Kasumi-1 (cell line): ENCODE data around the gene UNC119.

Experiments used
- DNase-seq, 2 experiments: peaks; one replicate each; lab custom pipeline; 2025; lab: John Stamatoyannopoulos, UW

Gene UNC119

DNA sequence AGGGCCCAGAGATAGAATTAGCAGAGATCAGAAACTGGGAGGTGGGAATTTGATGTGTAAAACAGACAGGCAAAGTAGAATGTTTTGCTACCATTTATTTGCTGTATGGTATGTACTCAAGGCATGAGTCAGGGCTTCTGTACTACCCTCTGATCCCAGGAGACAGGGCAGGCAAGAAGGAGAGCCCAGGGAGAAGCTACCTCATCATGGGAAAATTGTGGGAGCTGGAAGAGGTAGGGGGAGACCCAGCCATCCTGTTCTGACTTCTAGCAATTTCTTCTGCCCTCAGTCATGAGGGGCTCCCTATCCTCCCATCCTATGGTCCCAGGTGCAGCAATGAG lies 20.6 kb upstream of the UNC119 start:
- no peak for DNase-seq

- no peak for DNase-seq
These were observed 20.0 kb upstream of the UNC119 start for GRCh38 chr17:28572259-28573039.

- DNase-seq, result peak; percentile 93 to 94
These were observed 19.1 kb upstream of the UNC119 start, which contains the start of gene PIGS for GRCh38 chr17:28571361-28572122. PIGS (minus strand) TSS chr17:28571524; CDS start chr17:28571496, 28 bp downstream.

DNA sequence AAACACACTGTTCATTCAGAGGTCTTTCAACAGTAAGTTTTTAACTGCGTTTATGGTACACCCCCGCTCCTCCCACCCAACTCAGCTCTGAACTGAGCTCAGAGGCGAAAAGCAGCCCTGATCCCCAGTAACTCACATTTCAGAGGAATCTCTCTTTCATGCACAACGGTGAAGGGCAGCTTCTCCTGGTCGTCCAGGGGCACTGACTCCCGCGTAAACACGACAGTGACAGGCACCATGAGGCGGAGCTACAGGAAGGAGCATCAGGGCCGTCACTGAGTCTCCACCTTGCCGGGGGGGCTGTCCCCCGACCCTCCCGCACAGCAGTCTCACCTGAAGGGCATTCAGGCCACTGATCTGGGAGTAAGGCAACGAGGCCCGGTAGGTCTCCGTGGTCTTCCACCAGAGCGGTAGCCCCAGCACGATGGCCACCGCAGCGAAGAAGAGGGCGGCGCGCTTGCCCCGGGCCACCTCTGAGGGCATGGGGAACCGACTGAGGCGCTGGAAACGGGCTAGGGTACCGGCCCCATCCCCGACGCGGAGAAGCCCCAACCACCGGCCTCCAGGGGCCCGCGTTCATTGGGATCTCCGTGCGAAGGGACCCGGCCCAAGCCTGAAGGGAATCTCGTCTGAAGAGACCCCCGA lies 18.4 kb upstream of the UNC119 start:
- DNase-seq, result peak; percentile 21 to 25

- DNase-seq, result no peak
These were observed 17.0 kb upstream of the UNC119 start for GRCh38 chr17:28569446-28569845.

- DNase-seq, result peak; percentile 71 to 81
These were observed 15.2 kb upstream of the UNC119 start for GRCh38 chr17:28567604-28568003.

- no peak for DNase-seq
These were observed 11.1 kb upstream of the UNC119 start for GRCh38 chr17:28563475-28563874.

GRCh38 chr17:28555022-28555421 lies 2.6 kb upstream of the UNC119 start:
- no peak for DNase-seq

- peak; percentile 4 to 16 for DNase-seq
These were observed 2.1 kb upstream of the UNC119 start for GRCh38 chr17:28554565-28554964.

DNA sequence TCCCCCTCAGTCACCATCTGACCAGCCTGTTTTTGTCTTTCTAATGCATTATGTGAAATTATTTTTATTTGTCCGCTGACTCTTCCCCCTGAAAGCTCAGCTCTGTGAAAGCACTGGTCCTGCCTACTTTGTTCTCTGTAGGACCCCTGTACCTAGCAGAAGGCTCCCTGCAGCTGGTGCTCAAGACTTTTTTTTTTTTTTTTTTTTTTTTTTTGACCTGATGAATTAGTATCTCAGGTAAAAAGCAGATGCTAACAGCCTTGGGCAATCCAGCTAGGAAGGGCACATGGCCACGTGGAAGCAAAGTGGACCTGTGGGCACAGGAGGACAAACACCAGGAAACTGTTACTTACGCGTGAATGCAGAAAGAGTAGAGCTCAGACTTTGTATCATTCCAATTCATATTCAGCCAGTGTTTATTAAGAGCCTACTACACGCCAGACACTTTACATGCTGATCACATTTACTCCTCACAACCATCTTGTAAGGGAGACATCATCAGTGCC lies 629 bp upstream of the UNC119 start:
- DNase-seq, result no peak

GRCh38 chr17:28551421-28552175 lies 826 bp downstream of the UNC119 start:
- DNase-seq, result peak; percentile 13 to 24

DNA sequence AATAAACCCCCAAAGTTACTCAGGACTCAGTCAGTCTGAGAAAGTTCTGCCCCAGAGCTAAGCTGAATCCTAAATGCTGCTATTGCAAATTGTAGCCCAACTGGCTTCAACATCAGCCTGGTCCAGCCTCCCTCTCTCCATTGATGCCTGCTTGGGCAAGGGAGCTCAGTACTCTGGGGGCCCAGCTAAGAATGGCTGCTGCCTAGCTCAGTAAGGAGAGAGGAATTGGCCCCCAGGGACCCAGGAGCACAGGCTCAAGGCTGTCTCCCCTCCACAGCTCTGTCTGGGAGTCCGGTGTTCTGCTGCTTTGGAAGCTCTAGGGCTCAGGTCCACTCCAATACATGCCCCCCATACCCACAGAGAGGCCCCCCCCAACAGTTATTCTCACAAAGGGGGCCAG lies 1.6 kb downstream of the UNC119 start:
- no peak for DNase-seq

DNA sequence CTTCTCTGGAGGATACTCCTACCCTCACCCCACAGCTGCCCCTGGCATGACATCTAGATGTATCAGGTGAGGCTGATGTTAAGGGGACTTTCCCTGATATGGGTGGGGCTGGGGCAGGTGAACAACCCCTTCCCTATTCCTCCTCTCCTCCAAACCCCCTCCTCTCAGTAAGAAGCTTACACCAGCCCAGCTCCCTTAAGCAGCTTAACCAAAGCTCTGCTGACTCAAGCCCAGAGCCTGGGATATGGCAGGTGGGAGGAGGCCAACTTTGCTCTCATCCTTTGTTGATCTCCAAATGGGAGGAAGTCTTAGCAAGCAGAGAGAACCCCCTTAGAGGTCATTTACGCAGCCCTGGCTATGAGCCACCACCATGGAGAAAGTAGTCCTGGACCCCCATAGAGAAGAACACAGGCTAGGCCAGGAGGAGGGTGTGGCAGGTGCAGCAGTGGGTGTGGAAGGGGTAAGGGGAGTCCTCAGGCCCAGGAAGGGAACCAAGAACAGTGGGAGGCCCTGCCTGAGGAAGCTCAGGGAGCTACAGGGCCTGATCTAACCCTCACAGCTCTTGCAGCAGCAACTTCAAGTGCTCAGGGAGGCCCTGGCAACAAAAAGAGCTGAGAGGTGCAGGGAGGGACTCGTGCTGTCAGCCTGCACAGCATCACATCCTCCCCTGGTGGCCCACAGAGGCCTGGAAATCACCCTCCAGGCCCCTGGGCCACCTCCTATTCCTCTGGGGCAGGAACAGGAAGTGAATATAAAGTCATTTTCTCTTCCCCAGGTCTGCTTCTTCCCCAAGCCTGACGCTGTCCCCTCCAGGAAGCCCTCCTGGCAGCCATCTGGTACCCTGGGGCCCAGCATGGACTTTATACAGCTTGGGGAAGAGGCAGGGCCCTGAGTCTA lies 2.9 kb downstream of the UNC119 start:
- DNase-seq, result peak; percentile 22 to 30

DNA sequence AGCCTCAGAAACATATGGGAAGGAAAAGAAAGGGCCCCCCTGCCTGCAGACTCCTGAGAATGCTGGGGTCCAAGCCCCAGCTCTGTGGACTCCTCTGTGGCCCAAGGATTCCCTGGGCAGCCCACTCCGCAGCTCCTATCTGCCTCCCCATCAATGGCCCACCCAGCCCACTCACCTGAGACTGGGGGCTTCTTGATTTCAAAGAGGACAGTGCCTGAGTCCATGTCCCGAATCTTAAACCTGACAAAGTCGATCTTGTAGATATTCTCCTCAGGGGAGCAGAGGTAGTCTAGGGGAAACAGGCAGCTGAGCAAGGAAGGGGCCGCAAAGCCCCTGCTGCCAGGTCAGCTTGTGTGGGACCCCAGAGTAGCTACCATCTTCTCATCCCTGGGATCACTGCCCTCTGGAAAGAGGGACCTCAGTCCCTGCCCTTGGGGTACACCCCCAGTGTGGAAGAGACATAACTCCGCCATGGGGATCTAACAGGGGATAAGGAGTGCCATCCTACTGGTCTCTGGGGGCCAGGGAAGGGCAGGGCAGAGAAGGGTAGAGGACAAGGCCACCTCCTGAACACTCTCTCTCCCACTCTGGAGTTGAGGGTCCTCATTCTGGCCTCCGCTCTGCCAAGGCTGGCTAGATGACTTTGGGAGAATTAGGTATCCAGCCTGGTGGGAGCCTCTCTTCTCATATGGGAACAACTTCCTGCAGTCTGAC lies 3.9 kb downstream of the UNC119 start:
- DNase-seq, result no peak

DNA sequence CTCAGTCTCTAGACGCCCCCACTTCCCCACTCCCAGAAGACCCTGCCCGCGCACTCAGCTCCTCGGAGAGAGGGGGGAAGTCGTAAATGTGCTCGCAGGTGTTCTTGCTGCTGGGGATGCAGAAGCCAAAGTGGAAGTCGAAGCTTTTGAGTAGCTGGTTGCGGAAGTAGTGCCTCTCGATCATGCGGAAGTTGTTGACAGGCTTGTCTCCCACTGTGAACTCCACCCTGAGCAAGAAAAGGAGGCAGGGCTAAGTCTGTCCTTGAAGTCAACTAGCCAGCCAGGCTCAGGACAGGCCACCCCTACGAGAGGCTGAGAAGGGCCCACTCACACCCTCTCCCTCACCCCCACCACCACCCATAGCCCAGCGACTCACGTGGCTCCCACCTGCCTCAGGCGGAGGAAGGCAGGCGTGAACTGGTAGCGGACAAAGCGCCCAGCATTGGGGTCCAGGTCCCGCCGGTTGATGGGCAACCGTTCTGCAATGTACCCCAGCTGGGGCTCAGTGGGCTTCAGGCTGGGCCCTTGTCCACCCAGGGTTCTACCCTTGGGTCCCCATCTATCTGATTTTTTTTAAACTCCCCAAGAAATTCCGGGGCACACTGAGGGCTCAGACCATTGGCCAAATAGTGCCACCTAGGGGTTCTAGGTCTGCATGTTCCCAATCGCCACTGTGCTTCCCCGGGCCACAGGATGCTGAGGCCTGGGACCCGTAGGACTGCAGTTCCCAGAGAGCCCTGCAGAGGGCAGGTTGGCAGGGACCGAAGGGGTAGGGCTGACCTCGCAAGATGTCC lies 4.6 kb downstream of the UNC119 start:
- DNase-seq, result peak; percentile 52 to 63

GRCh38 chr17:28547096-28547622 lies 5.3 kb downstream of the UNC119 start:
- no peak for DNase-seq

DNA sequence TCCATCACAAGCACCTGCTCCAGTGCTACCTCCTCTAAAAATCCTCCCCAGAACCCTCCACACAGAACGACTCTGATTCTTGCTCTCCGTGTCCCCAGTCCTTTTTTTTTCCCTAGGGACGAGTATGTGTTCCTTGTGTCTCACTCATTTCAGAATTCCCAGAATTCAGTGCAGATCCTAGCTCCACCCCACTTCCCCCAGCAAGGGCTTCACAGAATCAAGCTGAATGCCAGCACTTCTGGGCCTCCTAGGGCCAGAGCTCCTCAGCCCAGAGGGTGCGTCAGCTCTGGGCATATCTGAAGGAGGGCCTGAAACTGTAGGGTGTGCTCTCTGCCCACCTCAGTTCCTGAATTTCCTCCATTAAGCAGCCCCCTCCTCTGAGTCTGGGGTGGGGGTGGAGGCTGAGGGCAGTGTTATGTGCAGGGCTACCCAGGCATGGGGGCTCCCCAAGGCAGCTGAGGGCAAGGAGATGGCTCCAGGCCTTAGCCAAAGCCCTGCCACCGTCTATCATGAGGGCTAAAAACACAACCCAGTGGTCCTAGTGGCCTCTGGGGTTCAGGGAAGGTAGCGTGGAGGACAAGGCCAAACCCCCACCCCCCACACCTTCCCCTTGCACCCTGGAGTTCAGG lies 6.5 kb downstream of the UNC119 start:
- DNase-seq, result no peak

DNA sequence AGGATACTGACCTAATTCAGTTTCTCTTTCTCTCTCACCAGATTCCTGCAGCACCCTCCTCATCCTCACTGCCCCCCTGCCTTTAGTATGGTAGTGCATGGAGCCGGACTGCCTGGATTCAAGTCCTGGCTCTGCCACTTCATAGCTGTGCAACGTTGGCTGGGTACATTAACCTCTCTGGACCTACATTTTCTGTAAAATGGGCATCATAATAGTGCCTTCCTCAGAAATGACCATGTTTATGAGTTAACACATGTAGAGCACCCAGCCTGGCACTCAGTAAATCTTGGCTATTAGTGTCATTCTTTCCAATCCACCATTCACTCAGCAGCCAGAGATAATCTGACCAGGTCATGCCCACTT lies 7.3 kb downstream of the UNC119 start:
- no peak for DNase-seq
